Left lobe of liver (tissue), 2 donors: ENCODE results near the gene PPP4R1. TPM values are rescaled to one million over a fixed set of nuclear protein-coding genes. Genes with fewer than 3 reads are reported as not detected.
"Not testable (repeated sequence)": the region's sequence is repeated elsewhere in the genome, so short reads cannot be mapped to it uniquely, and the experiment has no call there.

ENCODE experiments used
- ATAC-seq: fragments of 200-7000 bp; cut with Tn5 transposase; one replicate; pipeline ENCODE4 v1.9.1; 2020; ENCODE audit warnings: mild to moderate bottlenecking, moderate library complexity
- DNase-seq: peaks from one replicate; pipeline ENCODE4 v3.0.0-alpha.2; 2020; ENCODE audit warnings: low spot score
- total RNA-seq: library from RNA; stranded (reverse); gene quantifications from one replicate; pipeline ENCODE4 v1.2.1, GENCODE V29; 2021
- donor health status: DM: no; HTN: no; CAD: no; lungs with moderate emphysema.
- donor health status: DM: no; HTN: yes; CAD: no.

PPP4R1 gene
- total RNA-seq = 20.1 TPM

- ATAC-seq (peak; percentile 77), DNase-seq (peak; percentile 77)
These were observed at the start of gene PPP4R1 for GRCh38 chr18:9614401-9615279. TSS of gene PPP4R1 (minus strand) at chr18:9614559. CDS start at chr18:9614484, 75 bp downstream.

GRCh38 chr18:9663377-9663776, 49.0 kb upstream of the PPP4R1 start:
- DNase-seq (no peak), ATAC-seq (no peak)

GRCh38 chr18:9661564-9661963, 47.2 kb upstream of the PPP4R1 start:
- ATAC-seq = no peak
- DNase-seq = no peak

GRCh38 chr18:9659499-9660375, 45.4 kb upstream of the PPP4R1 start:
- ATAC-seq = no peak
- DNase-seq = no peak

GRCh38 chr18:9658087-9658641, 43.8 kb upstream of the PPP4R1 start:
- ATAC-seq (no peak), DNase-seq (no peak)

GRCh38 chr18:9655232-9655767, 40.9 kb upstream of the PPP4R1 start:
- DNase-seq (no peak), ATAC-seq (no peak)

GRCh38 chr18:9653390-9653789, 39.0 kb upstream of the PPP4R1 start:
- ATAC-seq = peak; percentile 96
- DNase-seq = peak; percentile 84

GRCh38 chr18:9649164-9649540, 34.8 kb upstream of the PPP4R1 start:
- no peak for DNase-seq
- ATAC-seq = no peak

GRCh38 chr18:9648431-9649163, 34.2 kb upstream of the PPP4R1 start:
- DNase-seq (no peak), ATAC-seq (no peak)

- DNase-seq (no peak), ATAC-seq (no peak)
These were observed 33.4 kb upstream of the PPP4R1 start for GRCh38 chr18:9647496-9648323.

GRCh38 chr18:9643549-9643948, 29.2 kb upstream of the PPP4R1 start:
- DNase-seq = no peak
- no peak for ATAC-seq

- DNase-seq (no peak), ATAC-seq (no peak)
These were observed 28.6 kb upstream of the PPP4R1 start for GRCh38 chr18:9642799-9643462.

GRCh38 chr18:9641081-9641480, 26.7 kb upstream of the PPP4R1 start:
- DNase-seq, ATAC-seq: not testable (repeated sequence)

GRCh38 chr18:9638886-9639285, 24.5 kb upstream of the PPP4R1 start:
- no peak for ATAC-seq
- no peak for DNase-seq

- no peak for DNase-seq
- no peak for ATAC-seq
These were observed 22.8 kb upstream of the PPP4R1 start for GRCh38 chr18:9637036-9637767.

GRCh38 chr18:9634856-9635255, 20.5 kb upstream of the PPP4R1 start:
- ATAC-seq (no peak), DNase-seq (no peak)

GRCh38 chr18:9631814-9632496, 17.6 kb upstream of the PPP4R1 start:
- ATAC-seq (no peak), DNase-seq (no peak)

- DNase-seq (no peak), ATAC-seq (no peak)
These were observed 16.1 kb upstream of the PPP4R1 start for GRCh38 chr18:9630444-9630843.
